Erythroblast (primary cell): ENCODE measurements around the gene GEMIN2.

Source experiments
- GATA1 ChIP-seq: IDR thresholded peaks from 2 replicates; pipeline ENCODE4 v1.6.1; 2011; ENCODE audit warnings: low read depth, mild to moderate bottlenecking, control low read depth, low read length, moderate library complexity
- POLR2A ChIP-seq: IDR thresholded peaks from 2 replicates; pipeline ENCODE4 v1.6.1; 2011; ENCODE audit warnings: mild to moderate bottlenecking, low read length

DNA sequence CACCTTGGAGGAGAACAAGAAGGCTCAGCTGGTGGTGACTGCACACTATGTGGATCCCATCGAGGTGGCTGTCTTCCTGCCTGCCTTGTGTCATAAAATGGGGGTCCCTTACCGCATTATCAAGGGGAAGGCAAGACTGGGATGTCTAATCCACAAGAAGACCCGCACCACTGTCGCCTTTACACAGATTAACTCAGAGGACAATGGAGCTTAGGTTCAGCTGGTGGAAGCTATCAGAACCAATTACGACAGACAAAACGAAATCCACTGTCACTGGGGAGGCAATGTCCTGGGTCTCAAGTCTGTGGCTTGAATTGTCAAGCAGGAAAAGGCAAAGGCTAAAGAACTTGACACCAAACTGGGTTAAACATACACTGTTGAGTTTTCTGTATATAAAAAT is 43.4 kb downstream of the GEMIN2 start:
- no peak for TF ChIP-seq POLR2A
- no peak for TF ChIP-seq GATA1
